Fibroblast of skin of right quadriceps (primary cell): Measurements from ENCODE around the gene GPC6.
A peak's percentile ranks its signal among the peaks of the same experiment; 100 is the strongest.

ENCODE experiments used
- DNase-seq: peaks from one replicate; pipeline ENCODE4 v3.0.0-alpha.2; 2013

GPC6 gene

DNA sequence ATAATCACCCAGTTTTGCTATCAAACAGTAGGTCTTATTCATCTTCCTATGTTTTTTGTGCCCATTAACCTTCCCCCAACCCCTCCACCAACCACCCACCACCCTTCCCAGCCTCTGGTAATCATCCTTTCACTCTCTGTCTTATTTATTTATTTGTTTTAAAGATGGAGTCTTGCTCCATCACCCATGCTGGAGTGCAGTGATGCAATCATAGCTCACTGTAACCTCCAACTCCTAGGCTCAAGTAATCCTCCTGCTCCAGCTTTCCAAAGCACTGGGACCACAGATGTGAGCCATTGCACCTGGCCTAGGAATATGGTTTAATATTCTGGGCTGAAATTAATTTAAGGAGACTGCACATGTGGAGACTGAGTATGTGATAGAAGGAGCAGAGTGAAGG is 527.0 kb downstream of the GPC6 start:
- DNase-seq, result no peak

DNA sequence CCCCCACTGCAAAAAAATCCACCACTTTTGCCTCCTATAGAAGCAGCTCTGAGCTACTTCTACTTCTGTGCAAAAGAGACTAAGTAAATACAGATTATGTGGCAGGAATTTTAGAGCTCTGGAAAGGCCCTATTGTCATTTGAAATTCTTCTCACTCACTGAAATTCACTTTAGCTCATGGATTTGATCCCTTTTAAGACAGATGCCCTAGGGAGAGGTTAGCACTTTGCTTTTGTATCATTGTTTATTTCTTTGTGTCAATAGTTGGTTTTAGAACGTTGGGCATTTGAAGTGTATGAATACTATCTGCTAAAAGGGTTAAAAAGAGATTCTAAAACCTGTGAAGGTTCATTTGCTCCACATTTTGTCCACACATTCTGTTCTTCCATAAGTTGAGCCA is 528.7 kb downstream of the GPC6 start:
- DNase-seq, result no peak

DNA sequence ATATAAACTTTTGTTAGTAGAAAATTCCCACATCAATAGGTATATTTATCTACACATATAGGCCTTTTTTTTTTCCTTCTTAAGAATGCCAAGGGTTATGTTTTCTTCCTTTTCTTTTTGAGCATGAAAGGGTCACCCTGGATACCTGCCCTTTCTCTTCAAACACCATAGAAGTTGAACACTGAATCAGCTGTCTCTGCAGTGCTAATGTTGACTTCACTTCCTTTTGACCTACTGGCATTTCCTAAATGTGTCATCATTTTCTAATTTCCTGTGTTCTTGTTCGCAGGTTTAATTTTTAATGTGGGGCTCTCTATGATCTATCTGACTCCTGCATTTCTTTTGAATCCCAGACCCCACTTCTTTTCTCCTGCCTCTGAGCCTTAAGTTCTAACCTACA is 532.0 kb downstream of the GPC6 start:
- no peak for DNase-seq

DNA sequence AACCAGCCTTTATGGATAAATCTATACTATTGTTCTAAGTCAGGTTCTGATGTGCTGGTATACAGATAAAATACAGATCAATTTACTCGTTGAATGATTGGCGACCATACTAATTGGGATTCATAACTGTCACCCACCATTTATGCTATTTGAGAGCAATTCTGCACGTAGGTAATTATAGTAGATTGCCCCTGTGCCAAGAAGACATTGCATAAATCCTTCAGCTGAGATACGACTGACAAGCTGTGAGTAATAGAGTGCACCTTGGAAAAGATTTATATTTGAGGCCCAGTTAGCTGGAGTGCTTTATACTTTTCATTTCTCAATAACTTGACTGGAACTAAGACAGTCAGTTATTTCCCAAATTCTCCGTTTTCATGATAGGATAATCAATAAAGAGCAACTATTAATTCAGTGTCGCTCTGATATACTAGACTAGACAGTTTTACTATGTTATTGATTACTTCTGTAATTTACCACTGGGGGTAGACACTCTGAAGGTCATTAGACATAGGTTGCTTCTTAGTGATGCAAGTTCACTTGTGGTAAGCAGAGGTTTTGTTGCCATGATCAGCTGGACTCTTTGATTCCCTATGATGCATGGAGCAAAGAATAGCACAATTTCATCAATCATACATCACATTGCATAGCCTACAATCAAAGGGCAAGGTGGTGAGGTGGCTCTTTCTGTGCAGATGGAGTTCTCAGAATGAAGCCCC is 536.3 kb downstream of the GPC6 start:
- DNase-seq, result no peak

DNA sequence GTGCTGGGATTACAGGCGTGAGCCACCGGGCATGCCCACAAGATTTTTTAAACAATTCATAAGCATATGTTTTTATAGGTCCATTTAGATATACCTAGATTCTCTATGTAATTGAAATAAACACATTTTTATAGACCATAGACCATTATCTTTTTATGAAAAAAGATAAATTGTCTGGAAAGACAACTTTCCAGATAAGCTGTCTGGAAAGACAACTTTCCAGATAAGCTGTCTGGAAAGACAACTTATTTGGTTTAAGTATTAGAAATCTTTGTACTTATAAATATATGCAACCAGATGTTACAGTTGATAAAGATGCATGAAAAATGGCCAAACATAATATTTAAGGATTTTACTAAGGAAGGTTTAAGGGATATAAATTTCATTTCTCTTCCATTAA is 538.5 kb downstream of the GPC6 start:
- DNase-seq, result no peak

DNA sequence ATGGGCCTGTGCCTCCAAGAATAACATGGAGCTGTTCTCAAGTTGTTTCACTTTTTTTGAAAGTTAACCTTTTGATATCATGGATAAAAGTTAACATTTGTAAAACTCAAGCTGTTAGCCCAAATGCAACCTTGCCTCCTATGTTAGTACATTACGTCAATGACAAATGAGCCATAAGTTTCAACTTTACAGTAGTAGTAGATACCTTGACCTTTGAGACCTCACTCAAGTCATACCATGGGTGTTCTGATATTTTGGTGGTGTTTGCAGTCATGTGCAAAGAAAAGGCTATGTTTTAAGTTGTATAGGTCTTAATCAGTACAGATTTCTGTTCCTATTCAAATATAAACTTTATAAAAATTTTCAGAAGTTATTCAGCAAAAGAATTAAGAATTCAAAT is 539.2 kb downstream of the GPC6 start:
- DNase-seq, result no peak

DNA sequence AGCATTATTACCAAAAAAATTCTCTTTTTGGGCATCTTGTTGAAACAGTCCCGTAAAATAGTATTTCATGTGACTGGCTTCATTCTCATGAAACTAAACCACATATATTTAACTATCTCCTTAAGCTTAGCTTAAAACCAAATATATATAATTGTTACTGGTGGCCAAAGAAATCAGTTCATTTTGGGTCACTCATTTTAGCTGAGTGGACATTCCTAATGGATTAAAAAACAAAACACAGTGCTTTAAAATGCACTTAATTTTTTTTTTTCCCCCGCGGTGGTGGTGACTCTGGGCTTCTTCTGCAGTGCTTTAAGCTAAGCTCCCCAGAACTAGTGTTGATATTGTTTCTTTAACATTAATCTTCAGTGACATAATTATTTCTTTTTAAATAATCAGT is 540.1 kb downstream of the GPC6 start:
- no peak for DNase-seq

DNA sequence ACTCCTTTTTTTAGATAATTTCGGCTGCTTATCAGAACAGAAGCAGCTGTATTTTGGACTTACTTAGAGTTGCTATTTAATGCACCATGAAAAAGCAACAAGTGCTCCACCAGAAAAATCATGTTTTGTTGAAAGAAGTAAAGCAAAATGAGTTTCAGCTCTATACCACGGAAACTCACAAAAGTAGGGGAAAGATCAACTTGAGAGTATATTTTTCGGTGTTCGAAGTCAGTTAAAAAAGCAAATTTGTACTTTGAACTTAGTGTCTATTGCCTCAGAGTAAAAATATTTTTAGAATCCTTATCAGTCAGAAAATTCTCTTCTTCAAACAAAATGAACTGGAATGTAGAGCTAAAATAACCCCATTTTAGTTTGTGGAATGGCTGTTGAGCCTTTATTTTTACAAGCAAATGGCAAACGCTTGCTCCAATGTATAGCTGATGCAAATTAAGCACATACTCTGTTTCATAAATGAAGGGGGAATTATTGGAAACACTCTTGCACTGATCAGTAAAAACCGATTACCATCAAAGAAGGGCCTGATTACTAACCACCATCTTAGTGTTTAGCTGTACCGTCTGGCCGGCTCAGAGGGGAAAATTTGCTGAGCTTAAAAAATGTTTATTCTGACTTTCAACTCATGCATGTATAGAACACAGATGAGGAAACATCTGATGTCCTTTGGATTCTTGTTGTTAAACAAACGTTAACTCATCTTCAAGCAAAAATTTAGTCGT is 540.7 kb downstream of the GPC6 start:
- DNase-seq, result no peak

DNA sequence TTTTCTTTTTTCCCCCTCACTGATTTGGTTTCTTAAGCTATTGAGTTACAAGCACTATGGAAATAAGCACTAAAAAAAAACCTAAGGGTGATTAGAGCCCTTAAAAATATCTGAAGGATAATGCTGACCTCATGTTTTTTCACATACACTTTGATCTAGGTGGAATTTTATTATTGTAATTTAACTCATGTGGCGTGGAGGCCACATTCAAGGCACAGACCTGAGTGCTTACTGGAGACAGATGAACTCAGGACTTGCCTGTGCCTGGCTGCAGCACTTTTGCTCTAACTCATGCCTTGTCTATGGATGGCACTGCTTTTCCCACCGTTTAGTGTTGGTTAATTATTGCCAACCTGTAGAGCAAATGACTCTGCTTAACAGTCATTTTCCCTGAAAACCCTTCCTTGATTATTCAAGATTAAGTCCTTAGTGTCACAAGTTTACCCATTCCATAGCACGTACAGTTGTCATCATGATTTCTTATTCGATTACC is 541.4 kb downstream of the GPC6 start:
- no peak for DNase-seq

DNA sequence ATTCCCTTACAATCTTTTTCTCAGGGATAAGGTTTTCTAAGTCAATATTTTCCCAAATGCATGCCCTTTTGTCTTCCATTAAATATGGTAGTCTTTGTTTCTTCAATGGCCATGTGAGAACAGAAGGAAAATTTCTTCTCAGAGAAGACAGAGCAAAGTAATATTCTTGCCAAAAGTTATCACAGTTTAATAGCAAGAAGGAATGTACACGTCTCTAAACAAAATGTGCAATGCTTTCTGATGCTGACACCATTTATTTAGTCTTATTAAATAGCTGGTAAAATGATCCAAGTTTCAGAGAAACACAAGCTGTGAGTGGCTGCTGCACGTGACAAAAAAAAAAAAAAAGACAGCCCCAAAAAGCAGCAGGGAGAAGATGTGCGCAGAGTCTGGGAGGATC is 542.5 kb downstream of the GPC6 start:
- no peak for DNase-seq

DNA sequence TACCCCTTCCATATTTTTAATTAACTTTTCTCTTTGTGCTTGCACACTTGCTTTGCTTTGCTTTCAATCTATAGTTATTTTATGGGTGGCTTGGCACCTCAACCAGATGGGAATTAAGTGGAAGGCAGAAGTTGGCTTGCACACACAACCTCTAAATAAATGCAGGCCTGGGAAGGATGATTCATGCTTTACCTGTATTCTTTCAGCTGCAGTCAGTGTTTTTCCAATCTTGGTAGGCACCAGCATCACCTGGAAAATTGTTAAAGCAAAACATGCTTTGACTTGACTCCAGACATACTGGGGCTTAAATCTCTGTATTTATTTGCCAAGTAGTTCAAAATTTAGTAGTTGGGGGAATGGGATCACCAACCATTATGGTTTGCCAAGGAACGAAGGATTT is 543.0 kb downstream of the GPC6 start:
- DNase-seq, result no peak

DNA sequence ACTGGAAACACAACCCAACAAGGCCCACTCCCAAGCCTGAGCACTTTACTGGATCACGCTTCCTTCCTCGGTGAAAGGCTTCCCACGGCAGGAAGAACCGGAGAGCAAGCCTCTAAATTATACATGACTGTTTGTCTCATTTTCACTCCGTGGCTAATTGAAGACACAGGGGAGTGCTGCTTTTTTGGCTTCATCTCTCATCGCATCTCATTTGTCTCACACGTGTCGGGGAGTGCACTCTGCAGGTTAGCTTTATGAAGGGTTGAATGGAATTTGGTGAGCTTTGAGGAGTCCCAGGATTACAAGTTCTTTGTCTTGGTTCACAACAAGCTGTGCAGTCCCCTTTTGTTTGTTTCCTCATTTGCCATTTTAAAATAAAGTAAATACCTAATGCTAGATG is 544.6 kb downstream of the GPC6 start:
- DNase-seq, result no peak

DNA sequence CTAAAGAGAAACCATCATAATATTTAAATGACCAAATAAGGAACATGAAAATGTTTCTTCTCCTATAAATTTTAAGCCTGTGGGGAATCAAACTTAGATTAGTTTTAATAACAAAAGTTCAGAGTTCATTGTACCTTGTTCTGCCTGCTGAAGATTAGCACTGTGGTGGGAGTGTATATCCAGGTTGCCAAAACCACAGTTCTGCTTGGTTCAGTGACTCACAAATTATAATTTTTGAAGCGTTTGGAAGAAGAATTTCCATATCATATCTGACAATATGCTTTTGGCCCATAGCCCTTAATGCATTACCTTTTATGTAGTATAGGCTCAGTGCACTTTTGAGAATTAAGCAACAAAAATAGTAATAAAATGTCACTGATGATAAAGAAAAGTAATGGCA is 545.2 kb downstream of the GPC6 start:
- DNase-seq, result peak; percentile 52

DNA sequence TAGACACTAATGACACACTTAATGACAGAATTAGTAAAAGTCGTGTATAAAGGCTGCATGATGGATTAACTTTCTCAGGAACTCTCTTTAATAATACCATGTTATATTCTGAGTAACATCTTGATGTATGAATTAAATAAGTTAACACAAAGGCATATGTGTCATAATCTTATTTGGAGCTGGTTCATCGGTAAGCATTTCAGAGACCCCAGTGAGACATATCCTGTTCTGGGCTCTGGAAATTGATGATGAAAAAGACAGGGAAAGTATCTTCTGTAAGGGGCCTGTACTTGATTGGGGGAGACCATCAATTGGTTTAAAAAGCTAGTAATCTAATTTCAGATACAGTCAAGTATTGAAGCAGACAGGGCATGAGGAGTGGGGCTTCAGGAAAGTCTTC is 547.9 kb downstream of the GPC6 start:
- peak; percentile 23 for DNase-seq

DNA sequence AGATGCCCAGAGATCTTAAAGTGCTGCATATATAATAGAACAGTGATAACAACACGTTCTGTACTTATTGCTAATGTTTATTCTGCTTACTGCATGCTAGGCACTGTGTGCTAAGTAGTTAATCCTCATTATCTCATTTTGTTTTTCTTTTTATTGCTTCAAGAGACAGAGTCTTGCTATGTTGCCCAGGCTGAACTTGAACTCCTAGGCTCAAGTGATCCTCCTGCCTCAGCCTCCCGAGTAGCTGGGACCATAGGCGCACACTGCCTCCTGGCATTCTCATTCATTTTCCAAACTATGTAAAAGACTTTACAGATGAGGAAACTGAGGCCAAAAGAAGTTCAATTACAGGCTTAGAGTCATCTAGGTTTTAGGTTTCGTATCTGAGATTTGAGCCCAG is 548.4 kb downstream of the GPC6 start:
- DNase-seq, result no peak

DNA sequence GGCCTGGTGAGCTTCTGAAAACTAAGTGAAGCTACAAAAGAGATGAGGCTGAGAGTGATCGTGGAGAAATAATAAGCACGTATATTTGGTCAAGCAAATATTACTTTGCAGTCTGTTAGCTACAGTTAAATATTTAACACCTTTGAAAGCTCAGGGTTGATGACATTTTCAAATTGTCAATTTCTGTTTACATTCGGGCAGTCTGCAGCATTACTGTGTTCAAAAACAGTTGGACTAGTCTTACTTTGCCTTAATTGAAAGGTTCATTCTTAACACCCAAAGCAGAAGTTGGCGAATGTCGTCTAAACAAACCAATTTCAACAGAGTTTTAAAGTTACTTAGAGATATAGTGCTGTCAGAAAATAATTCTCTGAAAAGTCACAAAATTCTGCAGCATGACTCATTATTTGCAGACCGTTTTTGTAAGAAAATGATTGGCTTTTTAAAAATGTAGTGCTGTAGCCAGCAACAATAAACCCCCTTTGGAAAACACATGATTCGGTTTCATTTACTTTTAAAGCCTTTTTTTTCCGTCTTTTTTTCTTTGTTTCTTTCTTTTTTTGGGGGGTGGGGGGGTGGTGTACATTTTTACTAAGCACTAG is 549.0 kb downstream of the GPC6 start:
- peak; percentile 84 for DNase-seq

DNA sequence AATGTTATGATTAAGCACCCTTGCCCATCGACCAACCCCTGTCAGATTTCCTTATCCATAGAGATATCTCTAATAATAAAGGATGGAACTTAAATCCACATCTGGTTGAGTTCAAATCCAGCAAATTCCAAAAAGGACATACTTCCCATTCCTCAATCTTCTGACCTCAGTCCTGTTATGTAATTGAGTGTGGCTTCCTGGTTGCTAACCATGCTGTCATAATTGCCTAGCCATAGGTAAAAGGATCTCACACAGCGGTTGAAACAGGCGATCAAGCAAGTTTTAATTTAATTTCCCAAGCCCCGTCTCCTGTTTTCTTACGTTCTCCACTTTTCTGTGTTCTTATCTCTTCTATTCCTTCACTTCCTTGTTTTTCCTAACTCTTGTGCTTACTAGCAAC is 550.3 kb downstream of the GPC6 start:
- peak; percentile 71 for DNase-seq

DNA sequence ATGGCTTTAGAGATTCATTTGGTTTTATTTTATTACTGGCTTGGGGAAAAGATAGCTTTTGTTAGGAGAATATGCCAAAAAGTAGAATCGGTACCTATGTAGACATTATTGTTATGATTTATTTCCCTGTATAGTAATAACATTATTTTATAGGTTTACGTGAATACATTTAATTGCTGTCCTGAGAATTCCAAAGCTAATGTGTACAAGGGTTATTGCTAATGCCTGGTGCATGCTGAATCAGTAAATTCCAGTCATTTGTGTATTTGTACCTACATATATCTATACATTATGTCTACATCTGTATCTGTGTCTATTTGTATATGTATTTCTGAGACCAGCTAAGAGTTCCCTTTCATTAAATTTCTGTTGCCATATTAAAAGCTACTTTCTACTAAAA is 550.9 kb downstream of the GPC6 start:
- DNase-seq, result no peak

DNA sequence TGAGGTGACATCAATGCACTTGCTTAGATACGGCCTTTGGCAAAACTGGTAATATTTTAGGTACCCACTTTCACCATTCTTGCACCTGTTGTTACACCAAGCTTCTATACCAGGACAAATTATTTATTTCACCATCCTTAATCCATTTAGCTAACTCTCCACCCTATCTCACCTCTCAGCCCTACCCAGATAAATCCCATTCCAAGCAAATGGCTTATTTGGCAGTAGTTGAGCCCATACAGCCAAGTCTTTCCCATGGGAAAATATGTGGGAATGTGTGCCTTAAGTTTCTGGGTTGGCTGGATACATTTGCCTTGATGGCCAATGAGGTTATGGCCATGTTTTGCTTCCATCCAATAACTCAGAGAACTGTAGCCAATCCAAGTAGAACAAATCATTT is 551.9 kb downstream of the GPC6 start:
- DNase-seq, result no peak

DNA sequence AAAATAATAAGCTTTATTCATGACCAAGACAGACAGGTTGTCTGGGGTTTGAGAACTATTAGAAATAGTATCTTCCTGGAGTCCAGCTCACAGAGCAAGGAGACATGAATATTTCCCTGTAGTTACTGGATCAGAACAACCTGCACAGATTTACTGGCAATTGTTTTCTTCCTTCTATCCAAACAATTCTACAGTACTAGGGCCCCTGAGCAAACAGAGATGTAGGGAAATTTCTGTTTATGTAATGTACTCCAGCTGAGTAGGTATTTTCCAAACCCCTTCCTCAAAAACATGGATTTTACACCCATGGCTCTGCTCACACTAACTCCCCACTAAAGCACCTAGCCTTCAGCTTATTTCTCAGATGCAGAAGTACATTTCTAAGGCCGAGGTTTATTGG is 557.6 kb downstream of the GPC6 start:
- DNase-seq, result no peak

DNA sequence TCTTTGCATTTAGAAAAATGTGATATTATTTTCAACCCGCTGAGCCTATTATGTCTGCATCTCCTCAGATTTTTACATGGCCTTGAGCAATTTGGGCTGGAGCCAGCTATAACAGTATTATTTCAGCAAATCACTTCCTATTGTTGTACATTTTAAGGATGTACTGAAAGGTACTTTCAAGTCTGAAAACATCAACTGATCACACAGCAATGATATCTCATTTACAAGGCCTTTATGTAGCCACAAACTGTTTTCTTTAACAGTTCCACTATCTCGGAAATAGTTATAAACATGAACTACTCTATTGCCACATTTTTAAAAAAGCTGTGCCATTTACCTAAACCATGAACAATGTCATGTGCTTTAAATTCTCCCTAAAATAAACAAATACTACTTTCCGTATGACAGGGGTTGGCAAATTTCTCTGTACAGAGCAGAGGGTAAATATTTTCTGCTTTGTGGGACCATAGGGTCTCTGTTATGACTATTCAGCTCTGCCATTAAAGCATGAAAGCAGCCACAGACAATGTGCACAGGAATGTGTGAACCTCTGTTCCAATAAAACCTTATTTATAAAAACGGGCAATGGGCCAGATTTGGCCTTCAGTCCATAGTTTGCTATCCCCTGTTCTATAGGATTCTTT is 560.4 kb downstream of the GPC6 start:
- DNase-seq, result no peak

DNA sequence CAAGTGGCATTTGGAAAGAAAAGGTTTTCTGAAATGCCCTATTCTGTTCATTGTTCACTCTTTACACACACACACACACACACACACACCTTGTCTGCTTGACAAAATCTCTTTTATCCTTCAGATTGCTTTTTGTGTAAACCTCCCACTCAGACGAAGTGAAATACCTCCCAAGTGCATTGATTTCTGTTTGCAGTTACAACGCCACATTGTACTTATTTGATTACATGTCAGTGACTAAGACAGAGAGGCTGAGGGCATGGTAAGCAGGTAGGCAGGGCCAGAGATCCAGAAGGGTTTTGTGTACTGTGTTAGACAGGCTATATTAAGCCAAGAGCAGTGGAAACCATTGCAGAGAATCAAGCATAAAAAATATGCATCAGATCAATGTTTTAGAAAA is 561.8 kb downstream of the GPC6 start:
- DNase-seq, result no peak

DNA sequence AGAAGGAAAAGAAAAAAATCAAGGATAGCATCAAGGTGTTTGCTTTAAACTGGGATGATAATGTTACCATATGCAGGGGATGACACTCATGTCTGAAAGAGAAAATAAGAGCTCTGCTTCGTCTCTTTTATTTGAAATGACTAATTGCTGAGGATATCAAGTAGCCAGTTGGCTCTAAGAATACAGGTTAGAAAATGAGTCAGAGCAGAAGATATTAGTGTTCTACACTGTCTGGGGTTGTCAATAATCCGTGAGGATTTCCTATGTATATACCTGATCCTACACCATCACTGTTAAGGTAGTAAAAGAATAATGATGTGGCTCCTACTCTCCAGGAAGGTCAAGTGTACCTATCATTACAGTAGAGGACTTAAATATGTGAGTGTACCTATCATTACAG is 562.5 kb downstream of the GPC6 start:
- DNase-seq, result no peak
